Measurements from ENCODE around the gene ZNHIT3.
A peak's percentile ranks its signal among the peaks of the same experiment; 100 is the strongest.
"Not testable (repeated sequence)": the region's sequence is repeated elsewhere in the genome, so short reads cannot be mapped to it uniquely, and the experiment has no call there.

ZNHIT3 gene

DNA sequence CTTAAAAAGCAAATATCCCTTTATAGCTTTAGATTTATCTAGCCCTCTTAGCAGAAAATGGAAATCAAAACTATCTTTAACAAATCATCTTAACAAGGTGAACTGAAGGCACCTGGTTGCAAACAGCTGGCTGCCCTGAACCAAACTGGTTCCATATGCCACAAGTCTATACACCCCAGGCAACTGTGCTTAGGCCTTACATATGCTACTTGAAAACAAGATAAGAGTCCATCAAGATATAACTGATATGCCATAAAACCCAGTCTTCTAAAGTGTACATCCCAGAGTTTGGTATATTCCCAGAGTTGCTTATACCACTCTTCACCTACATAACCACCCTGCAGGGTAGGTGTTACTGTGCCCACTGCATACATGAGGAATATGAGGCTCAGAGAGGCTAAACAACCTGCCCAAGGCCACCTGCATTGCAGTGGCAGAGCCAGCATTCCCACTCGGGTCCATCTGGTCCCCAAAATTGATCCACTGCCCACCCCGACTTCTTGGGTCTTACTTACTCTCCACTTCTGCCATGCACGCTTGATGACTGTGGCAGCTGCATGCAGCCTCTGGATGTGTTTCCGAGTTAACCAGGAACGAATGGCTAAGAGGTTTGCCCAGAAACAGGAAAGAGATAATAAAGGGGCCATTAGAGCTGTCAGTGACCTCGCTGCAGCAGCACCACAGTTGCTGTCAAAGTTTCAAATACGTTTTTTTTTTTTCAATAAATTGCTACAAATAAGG, 12.2 kb downstream of the ZNHIT3 start:
- Mint-ChIP-seq H3K36me3 (peaks cover 40% of the 10 kb centered on the region), H3K4me1 (no peaks in the 10 kb centered on the region), H3K4me3 (no peak overlapping the region), H3K27ac (no peak overlapping the region), H3K27me3 (no peaks in the 10 kb centered on the region), H3K9me3 (no peaks in the 10 kb centered on the region)
- DNase-seq, result no peak
- CTCF ChIA-PET, result no interaction called here

- Mint-ChIP-seq H3K4me3 (no peak overlapping the region), H3K27me3 (no peaks in the 10 kb centered on the region), H3K4me1 (no peaks in the 10 kb centered on the region), H3K27ac (no peak overlapping the region), H3K36me3 (peaks cover 35% of the 10 kb centered on the region), H3K9me3 (no peaks in the 10 kb centered on the region)
- CTCF ChIA-PET, result no interaction called here
- DNase-seq, result no peak
These were observed 14.3 kb downstream of the ZNHIT3 start for GRCh38 chr17:36500745-36501225.

DNA sequence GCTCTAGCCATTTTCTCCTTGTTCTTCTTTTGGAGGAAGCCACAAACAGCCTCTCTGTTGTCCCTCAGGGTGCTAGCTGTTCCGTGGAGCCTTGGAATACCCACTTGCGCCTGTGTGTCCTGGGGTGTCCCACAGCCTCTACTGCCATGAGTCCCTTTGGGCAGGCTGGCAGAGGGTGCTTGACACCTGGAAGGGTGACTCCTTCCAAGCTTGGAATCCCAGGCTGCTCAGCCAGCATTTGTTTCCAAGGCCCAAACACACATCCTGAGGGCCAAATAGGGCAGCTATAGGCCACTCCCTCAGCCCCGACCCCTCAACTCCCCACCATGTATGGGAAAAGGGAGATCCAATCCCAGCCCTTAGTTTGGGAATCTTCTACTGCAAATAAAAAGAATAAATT, 14.9 kb downstream of the ZNHIT3 start:
- peaks cover 33% of the 10 kb centered on the region for H3K36me3 Mint-ChIP-seq
- CTCF ChIA-PET, result no interaction called here

GRCh38 chr17:36501963-36502362, 15.5 kb downstream of the ZNHIT3 start:
- H3K9me3 Mint-ChIP-seq, result no peaks in the 10 kb centered on the region
- no peaks in the 10 kb centered on the region for H3K4me1 Mint-ChIP-seq
- CTCF ChIA-PET, result no interaction called here
- peaks cover 29% of the 10 kb centered on the region for H3K36me3 Mint-ChIP-seq
- no peak overlapping the region for H3K4me3 Mint-ChIP-seq
- H3K27ac Mint-ChIP-seq, result peak overlapping the region; percentile 38
- no peaks in the 10 kb centered on the region for H3K27me3 Mint-ChIP-seq
- DNase-seq, result no peak

More for the DNA sequence above, 14.9 kb downstream of the ZNHIT3 start:
- Mint-ChIP-seq H3K27me3 (no peaks in the 10 kb centered on the region), H3K27ac (no peak overlapping the region), H3K4me3 (no peak overlapping the region), H3K4me1 (no peaks in the 10 kb centered on the region), H3K9me3 (no peaks in the 10 kb centered on the region)
- DNase-seq, result no peak

DNA sequence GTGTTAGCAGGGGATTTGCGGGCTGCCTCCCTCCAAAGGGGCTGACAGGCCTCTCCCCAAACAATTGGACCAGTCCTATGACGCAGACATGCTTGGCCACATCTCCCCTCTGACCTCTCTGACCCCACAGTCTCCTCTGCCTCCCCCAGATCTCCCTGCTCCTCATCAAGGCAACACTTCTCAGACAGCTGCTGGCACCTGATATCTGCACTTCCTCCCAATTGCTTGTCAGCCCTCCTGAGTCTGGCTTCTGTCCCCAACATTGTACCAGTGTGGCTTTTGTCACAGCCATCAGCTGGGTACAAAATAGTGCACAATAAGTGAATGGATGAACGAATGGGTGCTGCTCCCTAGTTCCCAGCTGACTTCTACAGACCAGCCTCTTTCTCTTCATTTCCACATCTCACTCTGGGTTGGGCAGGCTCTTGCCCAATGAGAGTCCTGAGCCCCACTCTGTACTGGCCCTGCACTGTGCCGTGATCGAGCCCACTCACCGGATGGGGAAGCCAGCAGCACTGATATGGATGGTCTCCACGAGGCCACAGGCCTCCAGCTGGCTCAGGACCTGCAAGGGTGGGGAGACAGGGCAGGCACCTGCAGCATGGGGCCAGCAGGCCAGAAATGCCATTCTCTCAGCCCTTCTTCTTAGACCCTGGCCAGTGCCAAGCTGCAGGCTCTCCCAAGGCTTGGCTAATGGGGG, 17.1 kb downstream of the ZNHIT3 start:
- H3K9me3 Mint-ChIP-seq, result no peaks in the 10 kb centered on the region
- no peak overlapping the region for H3K27ac Mint-ChIP-seq
- DNase-seq, result no peak
- H3K36me3 Mint-ChIP-seq, result peaks cover 24% of the 10 kb centered on the region
- no peaks in the 10 kb centered on the region for H3K27me3 Mint-ChIP-seq
- no peaks in the 10 kb centered on the region for H3K4me1 Mint-ChIP-seq
- CTCF ChIA-PET, result no interaction called here
- H3K4me3 Mint-ChIP-seq, result no peak overlapping the region

- CTCF ChIA-PET, result no interaction called here
- no peak overlapping the region for H3K27ac Mint-ChIP-seq
- no peak overlapping the region for H3K4me3 Mint-ChIP-seq
- H3K36me3 Mint-ChIP-seq, result peaks cover 20% of the 10 kb centered on the region
- H3K27me3 Mint-ChIP-seq, result no peaks in the 10 kb centered on the region
- no peaks in the 10 kb centered on the region for H3K9me3 Mint-ChIP-seq
- no peak for DNase-seq
- H3K4me1 Mint-ChIP-seq, result no peaks in the 10 kb centered on the region
These were observed 17.7 kb downstream of the ZNHIT3 start for GRCh38 chr17:36504156-36504545.

GRCh38 chr17:36505171-36505570, 18.7 kb downstream of the ZNHIT3 start:
- Mint-ChIP-seq H3K4me3 (no peak overlapping the region), H3K36me3 (peaks cover 24% of the 10 kb centered on the region), H3K9me3 (no peaks in the 10 kb centered on the region), H3K27me3 (no peaks in the 10 kb centered on the region), H3K4me1 (no peaks in the 10 kb centered on the region), H3K27ac (no peak overlapping the region)
- CTCF ChIA-PET, result no interaction called here
- no peak for DNase-seq

GRCh38 chr17:36506249-36506826, 19.9 kb downstream of the ZNHIT3 start:
- H3K4me3 Mint-ChIP-seq, result no peak overlapping the region
- DNase-seq, result no peak
- CTCF ChIA-PET, result no interaction called here
- H3K27me3 Mint-ChIP-seq, result no peaks in the 10 kb centered on the region
- no peaks in the 10 kb centered on the region for H3K9me3 Mint-ChIP-seq
- H3K4me1 Mint-ChIP-seq, result no peaks in the 10 kb centered on the region
- peaks cover 28% of the 10 kb centered on the region for H3K36me3 Mint-ChIP-seq
- no peak overlapping the region for H3K27ac Mint-ChIP-seq

- Mint-ChIP-seq H3K27me3 (no peaks in the 10 kb centered on the region), H3K4me1 (no peaks in the 10 kb centered on the region), H3K36me3 (peaks cover 28% of the 10 kb centered on the region), H3K27ac (no peak overlapping the region), H3K9me3 (no peaks in the 10 kb centered on the region), H3K4me3 (no peak overlapping the region)
- CTCF ChIA-PET, result no interaction called here
- DNase-seq, result no peak
These were observed 20.4 kb downstream of the ZNHIT3 start for GRCh38 chr17:36506831-36507230.

DNA sequence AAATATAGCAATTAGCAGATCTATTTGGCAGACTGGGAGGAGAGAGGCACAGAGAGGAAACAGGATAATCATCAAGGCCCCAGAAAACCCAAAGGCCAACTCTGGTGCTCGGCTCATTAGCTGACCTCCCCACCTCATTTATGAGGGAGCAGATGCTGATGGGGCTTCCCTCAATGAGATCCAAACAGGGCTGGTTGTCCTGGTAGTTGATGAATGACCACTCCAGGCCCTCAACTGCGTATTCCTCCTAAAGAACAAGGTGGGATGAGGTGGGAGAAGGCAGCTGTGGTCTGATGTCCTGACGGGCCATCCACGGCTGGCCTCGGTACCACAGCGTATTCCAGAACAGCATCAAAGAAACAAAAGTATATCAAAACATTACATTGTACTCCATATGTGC, 20.8 kb downstream of the ZNHIT3 start:
- Mint-ChIP-seq H3K4me1 (no peaks in the 10 kb centered on the region), H3K27me3 (no peaks in the 10 kb centered on the region), H3K36me3 (peaks cover 26% of the 10 kb centered on the region), H3K4me3 (no peak overlapping the region), H3K9me3 (no peaks in the 10 kb centered on the region), H3K27ac (no peak overlapping the region)
- DNase-seq, result no peak
- CTCF ChIA-PET, result no interaction called here

DNA sequence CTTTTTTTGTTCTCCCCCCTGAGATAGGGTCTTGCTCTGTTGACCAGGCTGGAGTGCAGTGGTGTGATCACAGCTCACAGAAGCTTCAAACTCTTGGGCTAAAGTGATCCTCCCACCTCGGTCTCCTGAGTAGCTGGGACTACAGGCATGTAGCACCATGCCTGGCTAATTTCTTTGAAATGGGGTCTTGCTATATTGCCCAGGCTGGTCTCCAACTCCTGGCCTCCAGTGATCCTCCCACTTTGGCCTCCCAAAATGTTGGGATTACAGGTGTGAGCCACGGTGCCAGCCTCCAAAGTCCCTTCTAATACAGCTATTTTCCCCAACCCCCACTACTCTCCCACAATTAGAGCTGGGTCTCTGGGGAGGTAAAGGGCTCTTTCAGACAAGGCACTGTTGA, 22.0 kb downstream of the ZNHIT3 start:
- H3K27ac Mint-ChIP-seq, result peak overlapping the region; percentile 37
- H3K36me3 Mint-ChIP-seq, result peaks cover 18% of the 10 kb centered on the region
- DNase-seq, H3K4me3 Mint-ChIP-seq, H3K4me1 Mint-ChIP-seq, H3K27me3 Mint-ChIP-seq, H3K9me3 Mint-ChIP-seq, CTCF ChIA-PET: not testable (repeated sequence)

- Mint-ChIP-seq H3K27ac (no peak overlapping the region), H3K36me3 (peaks cover 19% of the 10 kb centered on the region), H3K4me3 (no peak overlapping the region), H3K27me3 (no peaks in the 10 kb centered on the region), H3K9me3 (no peaks in the 10 kb centered on the region), H3K4me1 (no peaks in the 10 kb centered on the region)
- no peak for DNase-seq
- CTCF ChIA-PET, result interaction anchor here (1.3 kb wide), 1 partner anchor 15 kb away, joined by 4 read pairs; no protein-coding TSS in a partner anchor
These were observed 22.9 kb downstream of the ZNHIT3 start for GRCh38 chr17:36509272-36509985.

DNA sequence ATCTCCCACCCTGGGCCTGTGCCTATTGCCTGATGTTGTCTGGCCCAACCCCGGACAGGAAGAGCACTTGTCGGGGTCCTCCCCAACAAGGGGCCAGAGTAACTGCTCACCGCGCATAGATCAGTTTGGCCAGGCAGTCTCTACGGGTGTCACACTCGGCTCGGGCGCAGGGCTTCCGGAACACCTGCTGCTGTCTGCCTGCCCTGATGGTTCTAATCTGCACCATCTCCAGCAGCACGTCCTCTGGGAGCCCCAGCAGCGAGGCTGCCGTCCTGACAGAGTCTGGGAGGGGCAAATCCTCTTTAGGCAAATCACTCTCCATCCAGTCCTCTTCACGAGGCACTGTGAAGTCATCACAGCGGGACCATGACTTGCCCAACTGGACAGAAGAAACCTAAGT, 24.2 kb downstream of the ZNHIT3 start:
- Mint-ChIP-seq H3K27me3 (no peaks in the 10 kb centered on the region), H3K36me3 (peaks cover 16% of the 10 kb centered on the region), H3K27ac (no peak overlapping the region), H3K4me1 (no peaks in the 10 kb centered on the region), H3K9me3 (no peaks in the 10 kb centered on the region), H3K4me3 (no peak overlapping the region)
- CTCF ChIA-PET, result no interaction called here
- DNase-seq, result no peak

- H3K36me3 Mint-ChIP-seq, result peaks cover 12% of the 10 kb centered on the region
- no peak for DNase-seq
- H3K4me3 Mint-ChIP-seq, result no peak overlapping the region
- H3K27ac Mint-ChIP-seq, result no peak overlapping the region
- H3K4me1 Mint-ChIP-seq, result no peaks in the 10 kb centered on the region
- H3K9me3 Mint-ChIP-seq, result no peaks in the 10 kb centered on the region
- no peaks in the 10 kb centered on the region for H3K27me3 Mint-ChIP-seq
- CTCF ChIA-PET, result no interaction called here
These were observed 24.7 kb downstream of the ZNHIT3 start for GRCh38 chr17:36511216-36511615.

All from activated naive CD4-positive, alpha-beta T cell treated with anti-CD3 and anti-CD28 coated beads, Interleukin-2, amount 10 ng/mL, durations not matched to agents 7 days and 5 days (primary cell).